Fibroblast of lung (primary cell): ENCODE measurements around the gene MLLT10. TPM values are rescaled to one million over a fixed set of nuclear protein-coding genes. Genes with fewer than 3 reads are reported as not detected.
A peak's percentile ranks its signal among the peaks of the same experiment; 100 is the strongest.

Experiments used
- DNase-seq, 2 donors: peaks; one replicate each; pipeline versions ENCODE4 v3.0.0 to v3.0.0-alpha.2; 2010; ENCODE audit warnings: low read depth in 2 of 2
- H2AFZ ChIP-seq: 2 replicates; pipeline ENCODE4 v1.5.1; 2012; ENCODE audit warnings: low read length, control low read depth, inconsistent platforms
- H3K27ac ChIP-seq: 2 replicates; pipeline ENCODE4 v1.5.1; 2011; ENCODE audit warnings: low read length, control low read depth; ENCODE audit not compliant: insufficient read depth
- H3K27me3 ChIP-seq: 2 replicates; pipeline ENCODE4 v1.5.1; 2011; ENCODE audit warnings: mild to moderate bottlenecking, low read length; ENCODE audit not compliant: control insufficient read depth, insufficient read depth
- H3K36me3 ChIP-seq: 2 replicates; pipeline ENCODE4 v1.5.1; 2011; ENCODE audit warnings: low read length; ENCODE audit not compliant: control insufficient read depth, insufficient read depth
- H3K4me1 ChIP-seq: 2 replicates; pipeline ENCODE4 v1.5.1; 2011; ENCODE audit warnings: low read length; ENCODE audit not compliant: control insufficient read depth, insufficient read depth; ENCODE audit errors: extremely low read depth
- H3K4me2 ChIP-seq: 2 replicates; pipeline ENCODE4 v1.5.1; 2011; ENCODE audit warnings: low read length, control low read depth; ENCODE audit not compliant: insufficient read depth; ENCODE audit errors: extremely low read depth
- H3K4me3 ChIP-seq, 4 experiments: fragments of 200-600 bp in 1 of 4; sonication (generic) in 1 of 4; replicated peaks in 1 of 4; 2 replicates each; pipeline ENCODE4 v1.5.1; 2011 to 2016; ENCODE audit warnings: low read length in 4 of 4, low read depth in 3 of 4, mild to moderate bottlenecking in 3 of 4, control low read depth in 2 of 4, inconsistent platforms in 1 of 4, mixed read lengths in 1 of 4; ENCODE audit not compliant: insufficient read depth in 1 of 4; ENCODE audit errors: control extremely low read depth in 1 of 4
- H3K79me2 ChIP-seq: 2 replicates; pipeline ENCODE4 v1.5.1; 2012; ENCODE audit warnings: mild to moderate bottlenecking, low read length, inconsistent platforms; ENCODE audit not compliant: control insufficient read depth, insufficient read depth
- H3K9ac ChIP-seq: 2 replicates; pipeline ENCODE4 v1.5.1; 2011; ENCODE audit warnings: mild to moderate bottlenecking, low read length, control low read depth; ENCODE audit not compliant: insufficient read depth
- H3K9me3 ChIP-seq: 2 replicates; pipeline ENCODE4 v1.5.1; 2012; ENCODE audit warnings: low read depth, low read length; ENCODE audit not compliant: control insufficient read depth, insufficient read depth
- H4K20me1 ChIP-seq: 2 replicates; pipeline ENCODE4 v1.5.1; 2011; ENCODE audit warnings: low read length; ENCODE audit not compliant: control insufficient read depth, insufficient read depth; ENCODE audit errors: extremely low read depth
- EZH2 ChIP-seq: IDR thresholded peaks from 2 replicates; pipeline ENCODE4 v1.5.1; 2012; ENCODE audit warnings: low read length, control low read depth, mild to moderate bottlenecking; ENCODE audit errors: missing control alignments
- polyA plus RNA-seq, 2 donors: library from polyadenylated mRNA; depleted of rRNA in 1 of 2; stranded (reverse) in 1 of 2; unstranded in 1 of 2; fragments of >200 nt; gene quantifications; 2 replicates each; pipeline ENCODE4 v1.2.1, GENCODE V29; 2011 to 2012; ENCODE audit warnings: missing spikeins in 1 of 2
- total RNA-seq: library from RNA; depleted of rRNA; stranded (reverse); fragments of >200 nt; gene quantifications from 2 replicates; pipeline ENCODE4 v1.2.1, GENCODE V29; 2014
- TF ChIP-seq, protein P1 (sequence below), 2 donors: IDR thresholded peaks in 1 of 2; conservative IDR thresholded peaks in 1 of 2; 1 replicate in 1 of 2; 2 replicates in 1 of 2; pipeline ENCODE4 v1.5.1; 2011 to 2012; ENCODE audit warnings: low read length in 2 of 2, control low read depth in 1 of 2, inconsistent platforms in 1 of 2, low read depth in 1 of 2, mild to moderate bottlenecking in 1 of 2

Gene MLLT10
- total and polyA plus RNA-seq, 2 donors (not counting 1 experiment from before 2014, with no cell fraction given): 25.6 to 56.3 TPM

DNA sequence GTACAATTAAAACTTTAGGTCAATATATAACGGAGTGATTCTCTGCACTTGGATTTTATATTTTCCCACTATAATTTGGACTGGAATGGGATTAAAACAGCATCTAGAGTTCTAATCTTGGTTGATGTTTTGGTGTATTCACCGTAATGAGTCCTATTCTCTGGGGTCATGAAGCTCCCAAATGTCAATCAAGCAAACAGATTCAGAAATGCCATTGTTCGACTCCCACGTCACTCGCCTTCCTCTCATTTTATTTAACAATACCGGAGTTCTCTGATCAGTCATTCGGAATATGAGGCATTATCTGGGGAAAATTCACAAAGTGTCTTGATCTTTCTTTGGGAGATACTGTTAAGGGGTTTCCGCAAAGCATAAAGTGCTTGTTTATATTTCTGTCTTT lies 35.0 kb upstream of the MLLT10 start:
- Histone ChIP-seq H3K4me3 (no peak overlapping the region), H2AFZ (no peak overlapping the region), H3K27me3 (no peaks in the 10 kb centered on the region), H3K27ac (no peak overlapping the region), H3K36me3 (no peaks in the 10 kb centered on the region), H3K9ac (no peak overlapping the region), H3K9me3 (no peaks in the 10 kb centered on the region), H4K20me1 (no peaks in the 10 kb centered on the region), H3K79me2 (no peaks in the 10 kb centered on the region), H3K4me1 (peaks cover 2% of the 10 kb centered on the region), H3K4me2 (no peak overlapping the region)
- DNase-seq: no peak
- TF ChIP-seq, protein P1, sequence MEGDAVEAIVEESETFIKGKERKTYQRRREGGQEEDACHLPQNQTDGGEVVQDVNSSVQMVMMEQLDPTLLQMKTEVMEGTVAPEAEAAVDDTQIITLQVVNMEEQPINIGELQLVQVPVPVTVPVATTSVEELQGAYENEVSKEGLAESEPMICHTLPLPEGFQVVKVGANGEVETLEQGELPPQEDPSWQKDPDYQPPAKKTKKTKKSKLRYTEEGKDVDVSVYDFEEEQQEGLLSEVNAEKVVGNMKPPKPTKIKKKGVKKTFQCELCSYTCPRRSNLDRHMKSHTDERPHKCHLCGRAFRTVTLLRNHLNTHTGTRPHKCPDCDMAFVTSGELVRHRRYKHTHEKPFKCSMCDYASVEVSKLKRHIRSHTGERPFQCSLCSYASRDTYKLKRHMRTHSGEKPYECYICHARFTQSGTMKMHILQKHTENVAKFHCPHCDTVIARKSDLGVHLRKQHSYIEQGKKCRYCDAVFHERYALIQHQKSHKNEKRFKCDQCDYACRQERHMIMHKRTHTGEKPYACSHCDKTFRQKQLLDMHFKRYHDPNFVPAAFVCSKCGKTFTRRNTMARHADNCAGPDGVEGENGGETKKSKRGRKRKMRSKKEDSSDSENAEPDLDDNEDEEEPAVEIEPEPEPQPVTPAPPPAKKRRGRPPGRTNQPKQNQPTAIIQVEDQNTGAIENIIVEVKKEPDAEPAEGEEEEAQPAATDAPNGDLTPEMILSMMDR (conservative IDR thresholded peaks at IDR 0.05 in 1 of 2, IDR thresholded peaks at IDR 0.05 in 1 of 2; ENCODE audit: low read depth in 1 of 2, low read length in 2 of 2): no peak
- no peak for TF ChIP-seq EZH2

GRCh38 chr10:21499701-21500577 lies 34.1 kb upstream of the MLLT10 start:
- Histone ChIP-seq H3K36me3 (no peaks in the 10 kb centered on the region), H4K20me1 (no peaks in the 10 kb centered on the region), H3K79me2 (no peaks in the 10 kb centered on the region), H3K27ac (no peak overlapping the region), H3K4me2 (no peak overlapping the region), H3K4me1 (no peaks in the 10 kb centered on the region), H3K9ac (no peak overlapping the region), H3K9me3 (no peaks in the 10 kb centered on the region), H3K4me3 (no peak overlapping the region), H3K27me3 (no peaks in the 10 kb centered on the region), H2AFZ (no peak overlapping the region)
- peak in 1 of 2 donors; percentile 30 for DNase-seq
- TF ChIP-seq, protein P1 (conservative IDR thresholded peaks at IDR 0.05 in 1 of 2, IDR thresholded peaks at IDR 0.05 in 1 of 2; ENCODE audit: low read depth in 1 of 2, low read length in 2 of 2): no peak
- no peak for TF ChIP-seq EZH2

DNA sequence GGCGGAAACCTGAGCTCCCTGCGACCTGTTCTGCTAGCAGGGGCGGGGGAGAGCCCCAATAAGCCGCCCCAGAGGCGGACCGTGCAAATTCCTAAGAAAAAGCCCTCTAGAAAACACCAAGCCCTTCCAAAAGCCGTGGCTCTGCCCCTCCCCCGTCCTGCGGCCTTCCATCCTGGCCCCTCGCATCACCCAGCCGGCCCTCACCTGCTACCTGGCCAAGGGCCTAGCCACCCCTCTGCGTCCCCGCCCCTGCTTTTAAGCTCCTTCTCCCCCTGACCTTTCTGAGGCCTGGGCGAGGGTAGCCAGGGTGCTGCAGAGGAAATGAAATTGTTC lies 33.5 kb upstream of the MLLT10 start:
- no peak overlapping the region for H2AFZ ChIP-seq

More for the DNA sequence above, 33.5 kb upstream of the MLLT10 start:
- Histone ChIP-seq H3K9ac (no peak overlapping the region), H3K4me2 (no peak overlapping the region), H3K79me2 (no peaks in the 10 kb centered on the region), H3K27me3 (no peaks in the 10 kb centered on the region), H3K36me3 (no peaks in the 10 kb centered on the region), H3K9me3 (no peaks in the 10 kb centered on the region), H3K4me1 (no peaks in the 10 kb centered on the region), H3K4me3 (no peak overlapping the region), H3K27ac (no peak overlapping the region), H4K20me1 (no peaks in the 10 kb centered on the region)
- TF ChIP-seq EZH2: no peak
- TF ChIP-seq, protein P1 (conservative IDR thresholded peaks at IDR 0.05 in 1 of 2, IDR thresholded peaks at IDR 0.05 in 1 of 2; ENCODE audit: low read depth in 1 of 2, low read length in 2 of 2): no peak
- DNase-seq: no peak
